Effector memory CD8-positive, alpha-beta T cell (primary cell): ENCODE measurements around the gene SLFN12L.
"Not testable (repeated sequence)": the region's sequence is repeated elsewhere in the genome, so short reads cannot be mapped to it uniquely, and the experiment has no call there.

Experiments
- ATAC-seq: fragments of 150-1000 bp; cut with Tn5 transposase; replicated peaks from 2 replicates; pipeline ENCODE4 v1.10.0; 2021; ENCODE audit warnings: mild to moderate bottlenecking, moderate library complexity
- DNase-seq, 3 experiments: peaks; one replicate each; pipeline ENCODE4 v3.0.0; 2021
- H3K27ac Mint-ChIP-seq, 2 donors: one replicate each; pipeline ENCODE4 v1.8.0; 2022; ENCODE audit warnings: mild to moderate bottlenecking in 2 of 2, mixed read lengths in 2 of 2, moderate library complexity in 2 of 2
- H3K27me3 Mint-ChIP-seq, 2 donors: one replicate each; pipeline ENCODE4 v1.8.0; 2022; ENCODE audit warnings: mixed read lengths in 2 of 2
- H3K36me3 Mint-ChIP-seq: one replicate; pipeline ENCODE4 v1.8.0; 2022; ENCODE audit warnings: mild to moderate bottlenecking, moderate library complexity, mixed read lengths; ENCODE audit not compliant: insufficient read depth
- H3K4me1 Mint-ChIP-seq, 2 donors: one replicate each; pipeline ENCODE4 v1.8.0; 2022; ENCODE audit warnings: low read depth in 2 of 2, mixed read lengths in 2 of 2
- H3K4me3 Mint-ChIP-seq, 2 donors: one replicate each; pipeline ENCODE4 v1.8.0; 2022; ENCODE audit warnings: mild to moderate bottlenecking in 2 of 2, mixed read lengths in 2 of 2, moderate library complexity in 2 of 2
- H3K9me3 Mint-ChIP-seq, 2 donors: one replicate each; pipeline ENCODE4 v1.8.0; 2022; ENCODE audit warnings: mixed read lengths in 2 of 2
- total RNA-seq, 9 experiments: gene quantifications; one replicate each; lab custom pipeline; 2026; lab: John Stamatoyannopoulos, UW

Gene SLFN12L
- total RNA-seq: 34.8 to 932 (median 168) reads per million in 9 experiments

DNA sequence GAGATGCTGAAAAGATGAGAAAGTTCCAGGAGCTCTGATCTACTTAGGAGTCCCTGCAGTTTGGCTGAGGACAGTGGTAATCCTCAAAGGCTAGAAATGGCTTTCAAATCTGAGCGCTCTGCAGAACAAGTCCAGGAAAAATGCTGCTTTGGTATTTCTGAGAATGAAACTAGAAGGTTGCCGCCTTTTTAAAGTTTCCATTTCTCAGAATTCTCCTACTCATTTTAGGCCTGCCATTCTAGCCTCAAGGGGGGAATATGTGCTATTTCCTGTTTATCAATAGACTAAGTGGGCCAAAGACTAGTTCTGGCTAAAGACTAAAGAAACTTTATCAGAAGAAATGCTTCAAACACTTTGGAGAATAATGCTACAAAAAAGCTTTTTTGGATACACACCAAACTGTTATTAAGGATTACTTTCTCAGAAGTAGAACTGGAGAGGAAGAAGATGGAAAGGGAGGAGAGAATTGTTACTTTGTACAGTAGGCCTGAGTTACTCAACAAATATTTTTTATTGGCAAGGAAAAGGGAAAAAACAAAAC lies at the start of gene SLFN12L:
SLFN12L (minus strand) TSS at position 78 of the 541 bp plus-strand sequence. CDS start 15,314 bp downstream, outside the sequence.
- Mint-ChIP-seq H3K27me3 (no peaks in the 10 kb centered on the region), H3K36me3 (peaks cover 26% of the 10 kb centered on the region), H3K4me3 (peak within 1 kb of the TSS; percentile 67 to 84), H3K9me3 (no peaks in the 10 kb centered on the region), H3K27ac (peak within 1 kb of the TSS; percentile 36 to 80), H3K4me1 (peaks cover 28 to 52% of the 10 kb centered on the region in 2 donors)
- ATAC-seq: peak; percentile 28
- DNase-seq: no peak

DNA sequence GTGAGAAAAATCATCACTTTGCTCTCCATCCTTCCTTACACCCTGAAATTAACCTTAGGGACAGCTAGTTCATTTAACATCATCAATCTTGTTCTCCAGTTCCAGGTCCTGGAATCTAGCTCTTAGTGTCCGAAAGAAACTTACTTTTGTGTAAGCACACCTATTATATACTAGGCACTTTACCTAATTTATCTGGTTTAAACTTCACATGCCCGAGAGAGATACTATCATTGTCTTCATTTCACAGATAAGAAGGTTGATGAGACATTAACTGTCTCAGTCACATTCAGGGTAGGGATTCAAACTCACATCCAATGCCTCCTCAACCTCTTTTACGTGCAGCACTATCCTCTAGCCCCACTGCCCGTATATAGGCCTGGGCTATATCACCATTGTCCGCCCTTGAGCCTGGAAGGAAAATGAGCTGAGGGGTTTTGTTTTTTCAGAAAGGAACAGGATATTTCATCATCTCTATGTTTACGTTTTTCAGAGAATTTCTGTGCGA lies 49.1 kb upstream of the SLFN12L start:
- Mint-ChIP-seq H3K9me3 (no peaks in the 10 kb centered on the region), H3K36me3 (peaks cover 13% of the 10 kb centered on the region), H3K4me1 (peaks cover 24 to 33% of the 10 kb centered on the region in 2 donors), H3K4me3 (peak overlapping the region; percentile 93 to 99), H3K27ac (peak overlapping the region; percentile 96 to 99), H3K27me3 (no peaks in the 10 kb centered on the region)
- ATAC-seq (peak; percentile 7), DNase-seq (no peak)

DNA sequence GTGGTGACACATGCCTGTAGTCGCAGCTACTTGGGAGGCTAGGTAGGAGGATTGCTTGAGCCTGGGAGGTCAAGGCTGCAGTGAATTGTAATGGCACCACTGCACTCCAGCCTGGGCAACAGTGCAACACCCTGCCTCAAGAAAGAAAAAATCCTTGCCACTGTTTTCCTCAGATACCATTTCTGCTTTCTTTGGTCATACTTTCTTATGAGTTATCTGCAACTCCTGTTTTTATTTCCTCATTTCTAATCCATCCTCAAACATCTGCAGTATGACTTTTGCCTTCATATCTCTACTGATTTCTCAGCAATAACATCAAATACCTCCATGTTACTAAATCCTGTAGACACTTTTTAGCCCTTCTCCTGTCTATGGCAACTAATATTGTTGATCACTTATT lies 46.6 kb upstream of the SLFN12L start:
- Mint-ChIP-seq H3K9me3 (no peaks in the 10 kb centered on the region), H3K36me3 (peaks cover 13% of the 10 kb centered on the region), H3K27ac (no peak overlapping the region), H3K4me1 (peaks cover 19 to 20% of the 10 kb centered on the region in 2 donors), H3K4me3 (no peak overlapping the region), H3K27me3 (no peaks in the 10 kb centered on the region)
- no peak for ATAC-seq
- DNase-seq: no peak

DNA sequence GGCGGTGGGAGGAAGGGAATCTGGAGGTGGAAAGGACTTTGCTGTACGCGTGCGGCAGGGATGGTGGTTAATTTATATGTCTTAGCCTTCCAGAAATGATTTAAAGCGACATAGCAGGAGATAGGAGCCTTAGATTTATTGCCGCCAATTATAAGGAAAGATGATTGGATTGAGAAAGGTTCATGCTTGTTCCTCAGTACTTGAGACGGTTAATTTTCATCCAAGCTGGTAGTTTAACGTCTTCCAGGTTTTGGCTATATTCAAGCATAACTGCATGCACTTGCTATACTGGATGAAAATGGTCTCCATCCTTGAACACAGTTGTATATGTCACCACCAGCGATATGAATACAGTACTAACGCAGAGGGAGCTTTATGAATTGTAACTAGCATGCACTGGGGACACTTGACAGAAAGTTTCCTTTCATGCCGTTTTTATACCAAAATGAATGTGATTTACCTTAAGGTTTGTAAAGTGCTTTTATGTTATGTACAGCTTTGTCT lies 41.5 kb upstream of the SLFN12L start:
- Mint-ChIP-seq H3K4me1 (peaks cover 16 to 19% of the 10 kb centered on the region in 2 donors), H3K27me3 (no peaks in the 10 kb centered on the region), H3K36me3 (peaks cover 21% of the 10 kb centered on the region), H3K27ac (peak overlapping the region; percentile 99 to 100), H3K4me3 (peak overlapping the region; percentile 99 to 100), H3K9me3 (no peaks in the 10 kb centered on the region)
- ATAC-seq: no peak
- no peak for DNase-seq

DNA sequence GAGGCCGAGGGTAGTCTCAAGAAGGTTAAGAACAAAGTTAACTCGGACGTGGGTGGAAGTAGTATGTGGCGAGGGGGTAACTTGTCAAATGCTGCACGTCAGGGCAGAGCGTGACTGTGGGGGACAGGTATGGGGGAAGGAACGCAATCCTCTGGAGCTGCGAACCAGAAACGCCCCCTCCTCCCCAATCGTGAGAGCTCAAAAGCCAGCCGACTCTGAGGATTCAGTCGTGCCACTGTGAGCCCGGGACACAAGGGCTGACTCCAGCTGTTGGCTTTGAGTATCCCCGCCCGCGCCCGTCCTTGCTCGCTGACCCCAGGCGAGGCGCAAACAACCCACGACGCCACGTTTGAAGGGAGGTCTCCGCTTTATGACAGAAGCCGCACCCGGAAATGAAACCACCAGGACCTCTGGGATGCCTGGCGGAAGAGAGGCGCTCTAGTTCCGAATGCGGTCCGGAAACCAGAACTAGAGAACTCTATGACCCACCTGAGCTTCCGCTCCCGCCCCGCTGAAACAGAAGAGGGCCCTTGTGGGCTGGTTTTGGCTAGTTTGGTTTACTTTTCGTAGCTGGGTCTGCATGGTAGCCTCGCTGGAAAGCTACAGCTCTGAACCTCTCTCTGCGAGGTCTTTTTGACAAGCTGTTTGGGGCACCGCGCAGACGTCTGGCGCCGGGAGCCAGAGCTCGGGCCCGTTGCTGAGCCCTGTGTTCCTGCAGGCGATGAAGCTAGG lies 40.9 kb upstream of the SLFN12L start, which contains the start of gene PEX12:
PEX12 (minus strand) TSS at position 375 of the 732 bp plus-strand sequence. CDS start 550 bp downstream, outside the sequence.
- DNase-seq (peak; percentile 82 to 84 (median 82)), ATAC-seq (peak; percentile 98)
- Mint-ChIP-seq H3K27me3 (no peaks in the 10 kb centered on the region), H3K4me3 (peak within 1 kb of the TSS; percentile 99 to 100), H3K36me3 (peaks cover 22% of the 10 kb centered on the region), H3K9me3 (no peaks in the 10 kb centered on the region), H3K27ac (peak within 1 kb of the TSS; percentile 99 to 100), H3K4me1 (peaks cover 16 to 19% of the 10 kb centered on the region in 2 donors)

DNA sequence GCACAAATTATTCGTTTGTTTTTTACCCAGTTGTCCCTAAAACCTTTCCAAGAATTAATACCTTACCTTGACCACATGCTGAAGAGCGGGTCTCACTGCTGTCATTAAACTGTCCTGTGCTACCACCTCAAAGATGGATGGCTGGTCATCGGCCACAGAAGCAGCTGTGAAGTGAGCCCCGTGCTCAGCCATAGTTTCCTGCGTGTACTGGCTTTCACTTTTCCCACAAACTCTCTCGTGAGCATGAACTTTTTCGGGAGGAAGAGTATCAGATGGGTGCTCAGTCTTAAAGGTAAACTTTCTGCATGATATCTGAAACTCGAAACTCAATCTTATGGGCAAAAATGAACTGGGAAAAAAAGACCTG lies 40.3 kb upstream of the SLFN12L start:
- H3K9me3 Mint-ChIP-seq: no peaks in the 10 kb centered on the region
- peak overlapping the region; percentile 99 to 100 for H3K27ac Mint-ChIP-seq
- H3K4me3 Mint-ChIP-seq: peak overlapping the region; percentile 99 to 100
- H3K27me3 Mint-ChIP-seq: no peaks in the 10 kb centered on the region
- H3K4me1 Mint-ChIP-seq: peaks cover 16 to 19% of the 10 kb centered on the region in 2 donors
- peaks cover 24% of the 10 kb centered on the region for H3K36me3 Mint-ChIP-seq
- no peak for DNase-seq
- no peak for ATAC-seq

DNA sequence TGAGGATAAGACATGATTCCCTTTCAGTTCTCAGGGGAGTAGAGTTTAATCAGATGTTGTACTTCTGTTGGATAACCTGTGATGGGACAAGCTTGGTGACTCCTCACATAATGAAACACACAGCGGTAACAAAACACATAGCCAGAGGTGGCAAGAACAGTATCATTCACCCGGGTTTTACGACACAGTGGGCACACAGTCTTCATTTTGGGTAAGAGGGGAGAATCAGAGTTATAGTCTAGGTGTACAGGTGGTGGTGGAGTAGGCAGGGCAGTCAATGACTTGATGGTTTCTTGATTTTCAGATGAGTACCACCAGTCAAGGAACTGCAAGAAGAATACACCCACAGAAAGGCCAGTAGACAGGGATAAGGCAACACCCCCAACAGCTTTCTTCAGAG lies 38.3 kb upstream of the SLFN12L start:
- Mint-ChIP-seq H3K4me3 (no peak overlapping the region), H3K9me3 (no peaks in the 10 kb centered on the region), H3K27ac (no peak overlapping the region), H3K4me1 (peaks cover 16 to 22% of the 10 kb centered on the region in 2 donors), H3K36me3 (peaks cover 30% of the 10 kb centered on the region), H3K27me3 (no peaks in the 10 kb centered on the region)
- DNase-seq: no peak
- ATAC-seq: no peak

DNA sequence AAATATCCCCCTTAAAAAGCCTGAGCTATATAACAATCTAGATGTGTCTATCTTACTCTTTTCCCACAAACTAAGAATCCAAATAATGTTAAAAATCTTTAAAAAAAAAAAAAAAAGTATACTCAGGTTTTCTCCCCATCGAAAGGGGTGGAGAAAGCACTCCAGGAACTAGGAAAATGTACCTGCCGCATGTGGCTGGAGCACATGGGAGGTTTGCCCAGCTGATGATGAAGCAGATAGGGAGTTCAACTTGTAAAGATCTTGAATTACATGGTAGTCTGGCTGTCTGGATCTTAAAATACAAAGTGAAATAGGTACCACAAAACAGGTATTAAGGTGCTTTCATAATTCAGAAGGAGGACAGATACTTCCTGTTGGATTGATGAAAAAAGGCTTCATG lies 31.9 kb upstream of the SLFN12L start:
- Mint-ChIP-seq H3K27me3 (no peaks in the 10 kb centered on the region), H3K9me3 (no peaks in the 10 kb centered on the region), H3K36me3 (peaks cover 20% of the 10 kb centered on the region), H3K27ac (peak overlapping the region in 1 of 2 donors; percentile 41), H3K4me3 (peak overlapping the region; percentile 64 to 87), H3K4me1 (peaks cover 18 to 27% of the 10 kb centered on the region in 2 donors)
- DNase-seq (no peak), ATAC-seq (no peak)

DNA sequence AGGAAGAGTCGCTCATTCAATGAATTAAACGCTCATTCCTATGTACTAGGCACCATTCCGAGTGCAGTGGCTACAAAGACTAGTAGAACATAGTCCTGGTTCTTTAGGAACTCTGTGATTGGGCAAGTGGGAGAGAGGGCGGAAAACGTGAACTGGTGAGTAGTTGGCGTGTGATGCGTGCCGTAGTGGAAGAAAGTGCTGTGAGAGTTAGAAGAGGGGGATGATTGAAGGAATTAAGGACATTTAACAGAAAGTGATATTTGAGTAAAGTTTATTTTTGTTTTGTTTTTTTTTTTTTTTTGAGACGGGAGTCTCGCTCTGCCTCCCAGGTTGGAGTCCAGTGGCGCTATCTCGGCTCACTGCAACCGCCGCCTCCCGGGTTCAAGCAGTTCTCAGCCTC lies 31.1 kb upstream of the SLFN12L start:
- Mint-ChIP-seq H3K27me3 (peaks cover 3 to 5% of the 10 kb centered on the region in 2 donors), H3K9me3 (no peaks in the 10 kb centered on the region), H3K4me3 (peak overlapping the region; percentile 87 to 91), H3K36me3 (peaks cover 18% of the 10 kb centered on the region), H3K4me1 (peaks cover 18 to 27% of the 10 kb centered on the region in 2 donors), H3K27ac (peak overlapping the region; percentile 87 to 92)
- ATAC-seq (peak; percentile 25), DNase-seq (no peak)

DNA sequence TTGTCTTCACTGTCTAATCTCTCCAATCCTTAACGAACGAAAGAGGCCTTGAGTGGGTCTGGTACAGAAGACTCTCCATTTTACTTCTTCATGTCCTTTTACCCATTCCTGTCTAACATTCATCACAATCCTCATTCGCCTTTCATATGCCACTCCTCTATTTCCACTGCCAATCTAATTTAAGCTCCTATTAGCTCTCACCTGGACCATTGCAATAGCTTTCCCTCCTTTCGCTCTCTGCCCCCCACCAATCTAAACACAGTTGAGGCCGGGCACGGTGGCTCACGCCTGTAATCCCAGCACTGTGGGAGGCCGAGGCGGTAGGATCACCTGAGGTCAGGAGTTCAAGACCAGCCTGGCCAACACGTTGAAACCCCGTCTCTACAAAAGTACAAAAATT lies 29.5 kb upstream of the SLFN12L start:
- no peaks in the 10 kb centered on the region for H3K9me3 Mint-ChIP-seq
- H3K36me3 Mint-ChIP-seq: peaks cover 13% of the 10 kb centered on the region
- H3K4me3 Mint-ChIP-seq: peak overlapping the region; percentile 87 to 91
- DNase-seq (no peak), ATAC-seq (no peak)
- peaks cover 5 to 21% of the 10 kb centered on the region in 2 donors for H3K27me3 Mint-ChIP-seq
- H3K4me1 Mint-ChIP-seq: peaks cover 18 to 27% of the 10 kb centered on the region in 2 donors
- no peak overlapping the region for H3K27ac Mint-ChIP-seq

DNA sequence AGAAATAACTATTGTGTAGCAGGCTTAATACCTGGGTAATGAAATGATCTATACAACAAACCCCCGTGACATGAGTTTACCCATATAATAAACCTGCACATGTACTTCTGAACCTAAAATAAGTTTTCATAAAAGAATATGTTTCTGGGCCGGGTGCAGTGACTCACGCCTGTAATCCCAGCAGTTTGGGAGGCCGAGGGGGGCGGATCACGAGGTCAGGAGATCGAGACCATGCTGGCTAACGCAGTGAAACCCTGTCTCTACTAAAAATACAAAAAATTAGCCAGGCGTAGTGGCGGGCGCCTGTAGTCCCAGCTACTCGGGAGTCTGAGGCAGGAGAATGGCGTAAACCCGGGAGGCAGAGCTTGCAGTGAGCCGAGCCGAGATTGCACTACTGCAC lies 25.7 kb upstream of the SLFN12L start:
- ATAC-seq, H3K9me3 Mint-ChIP-seq, H3K4me3 Mint-ChIP-seq, DNase-seq, H3K27ac Mint-ChIP-seq, H3K36me3 Mint-ChIP-seq, H3K4me1 Mint-ChIP-seq: not testable (repeated sequence)
- H3K27me3 Mint-ChIP-seq: peaks cover 11 to 32% of the 10 kb centered on the region in 2 donors

DNA sequence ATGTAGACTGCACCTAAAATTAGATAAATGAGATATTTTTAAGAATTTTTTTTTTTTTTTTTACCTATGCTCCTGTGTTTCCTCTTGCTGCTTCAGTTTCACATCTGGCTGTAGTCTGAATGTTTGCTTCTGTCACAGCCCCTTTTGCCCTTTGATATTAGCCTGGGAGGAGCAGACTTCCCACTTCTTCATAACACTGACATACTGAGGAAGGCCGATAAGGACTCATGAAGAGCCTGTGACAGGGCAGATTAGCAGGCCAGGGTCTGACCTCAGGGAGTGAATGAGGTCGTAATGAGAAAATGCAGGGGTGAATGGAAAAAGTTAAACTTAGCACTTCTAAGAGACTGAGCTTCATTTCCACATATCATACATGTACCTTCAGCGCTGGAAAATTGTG lies 23.2 kb upstream of the SLFN12L start, which contains the start of gene SLFN14:
SLFN14 (minus strand) TSS at position 117 of the 400 bp plus-strand sequence. CDS start 2,757 bp downstream, outside the sequence.
- no peak for DNase-seq
- Mint-ChIP-seq H3K36me3 (peaks cover 3% of the 10 kb centered on the region), H3K27me3 (peaks cover 11 to 32% of the 10 kb centered on the region in 2 donors), H3K4me1 (no peaks in the 10 kb centered on the region), H3K27ac (no peak within 1 kb of the TSS), H3K4me3 (no peak within 1 kb of the TSS), H3K9me3 (no peaks in the 10 kb centered on the region)
- no peak for ATAC-seq

DNA sequence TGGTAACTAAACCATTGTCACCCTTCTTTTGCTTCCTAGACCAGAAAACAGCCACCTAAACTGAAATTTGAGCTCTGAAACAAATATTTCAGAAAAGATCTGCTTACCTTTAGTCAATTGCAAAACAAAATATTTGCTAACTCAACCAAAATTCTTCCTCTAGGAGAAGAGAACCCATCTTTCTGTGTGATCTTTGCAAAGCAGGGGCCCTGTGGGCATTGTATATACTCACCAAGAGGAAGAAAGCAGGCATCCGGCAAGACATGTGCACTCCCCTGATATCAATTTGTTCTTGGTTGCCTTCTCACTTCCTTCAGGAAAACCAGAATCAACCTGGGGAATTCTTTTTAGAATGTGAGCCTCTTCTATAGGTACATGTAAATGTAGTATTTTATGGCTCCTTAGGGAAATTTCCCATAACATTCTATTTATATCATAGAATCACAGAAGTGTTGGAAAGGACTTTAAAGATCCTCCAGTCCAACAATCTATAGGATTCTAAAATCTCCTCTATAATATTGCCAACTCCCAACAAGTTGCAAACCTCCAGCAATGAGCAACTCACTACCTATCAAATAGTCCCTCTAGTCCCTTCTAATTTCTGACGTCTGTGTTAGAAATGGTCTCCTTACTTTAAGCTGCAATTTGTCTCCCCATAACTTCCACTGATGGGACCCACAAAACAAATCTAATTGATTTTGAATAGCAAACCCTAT lies 22.2 kb upstream of the SLFN12L start:
- no peaks in the 10 kb centered on the region for H3K9me3 Mint-ChIP-seq
- no peaks in the 10 kb centered on the region for H3K4me1 Mint-ChIP-seq
- no peak overlapping the region for H3K4me3 Mint-ChIP-seq
- peaks cover 3% of the 10 kb centered on the region for H3K36me3 Mint-ChIP-seq
- H3K27me3 Mint-ChIP-seq: peaks cover 11 to 32% of the 10 kb centered on the region in 2 donors
- no peak overlapping the region for H3K27ac Mint-ChIP-seq
- no peak for ATAC-seq
- DNase-seq: no peak
